Measurements from ENCODE around the gene C10orf143. TPM values are rescaled to one million over a fixed set of nuclear protein-coding genes. Genes with fewer than 3 reads are reported as not detected.

Gene C10orf143
- total RNA-seq, 1 donor from 2014 or later = 4.4 TPM

DNA sequence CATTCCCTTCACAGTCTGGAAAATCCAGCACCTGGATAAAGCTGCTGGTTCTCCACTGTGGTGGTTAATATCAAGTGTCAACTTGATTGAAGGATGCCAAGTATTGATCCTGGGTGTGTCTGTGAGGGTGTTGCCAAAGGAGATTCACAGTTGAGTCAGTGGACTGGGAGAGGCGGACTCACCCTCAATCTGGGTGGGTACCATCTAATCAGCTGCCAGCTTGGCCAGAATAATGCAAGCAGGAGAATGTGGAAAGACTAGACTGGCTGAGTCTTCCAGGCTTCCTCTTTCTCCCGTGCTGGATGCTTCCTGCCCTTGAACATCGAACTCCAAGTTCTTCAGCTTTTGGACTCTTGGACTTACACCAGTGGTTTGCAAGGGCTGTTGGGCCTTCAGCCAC lies 48.4 kb downstream of the C10orf143 start:
- intact Hi-C loops (cut with micrococcal nuclease) = no loop called here

DNA sequence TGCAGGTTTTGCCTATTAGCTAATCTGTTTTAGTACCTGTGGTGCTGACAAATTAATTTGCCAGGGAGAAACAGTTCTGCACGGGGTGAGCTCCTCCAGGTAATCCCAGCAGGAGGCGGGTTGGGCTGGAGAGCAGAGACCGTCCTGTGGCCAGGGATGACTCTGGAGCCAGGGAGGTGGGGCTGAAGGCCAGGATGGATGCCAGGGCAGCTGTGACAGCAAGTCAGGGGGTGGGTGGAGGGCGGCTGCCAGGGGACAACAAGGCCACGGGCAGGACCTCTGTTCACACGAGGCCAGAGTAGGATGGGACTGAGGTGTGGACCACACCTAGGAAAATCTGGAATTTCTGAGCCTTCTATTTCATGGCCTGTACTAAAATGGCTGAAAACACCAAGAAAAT lies 48.9 kb downstream of the C10orf143 start:
- intact Hi-C loops (cut with micrococcal nuclease) = no loop called here

DNA sequence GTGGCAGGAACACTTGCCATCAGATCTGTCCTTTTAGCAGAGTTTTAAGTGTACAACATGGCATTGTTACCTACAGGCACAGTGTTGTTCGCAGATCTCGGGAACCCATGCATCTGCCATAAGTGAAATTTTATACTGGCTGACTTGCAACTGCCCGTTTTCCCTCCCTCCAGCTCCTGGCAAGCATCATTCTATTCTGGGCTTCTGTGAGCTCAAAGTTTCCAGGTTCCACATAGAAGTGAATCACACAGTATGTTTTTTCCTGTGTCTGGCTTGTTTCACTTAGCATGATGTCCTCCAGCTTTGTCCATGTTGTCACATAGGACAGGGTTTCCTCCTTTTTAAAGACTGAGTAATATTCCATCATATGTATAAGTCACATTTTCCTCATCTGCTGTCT lies 56.6 kb downstream of the C10orf143 start:
- intact Hi-C loops (cut with micrococcal nuclease) = no loop called here

DNA sequence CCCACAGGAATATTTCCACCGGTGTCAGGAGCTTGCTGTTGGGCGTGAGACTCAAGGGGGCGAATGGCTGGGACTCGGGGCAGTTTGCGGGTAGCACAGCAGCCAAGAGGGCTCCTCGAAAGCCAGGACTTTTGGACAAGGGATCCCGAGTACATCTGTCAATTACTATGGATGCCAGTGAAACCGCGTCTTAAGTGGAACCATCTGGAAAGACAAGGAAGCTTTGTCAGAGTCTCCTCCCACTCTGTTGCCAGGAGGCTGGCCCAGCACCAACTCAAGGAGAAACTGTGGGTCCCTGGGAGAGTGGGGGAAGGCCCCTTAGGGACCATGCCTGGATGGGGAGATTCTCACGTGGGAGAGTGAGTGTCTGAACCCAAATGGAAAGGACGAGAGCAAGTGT lies 57.1 kb downstream of the C10orf143 start:
- intact Hi-C loops (cut with micrococcal nuclease) = no loop called here

DNA sequence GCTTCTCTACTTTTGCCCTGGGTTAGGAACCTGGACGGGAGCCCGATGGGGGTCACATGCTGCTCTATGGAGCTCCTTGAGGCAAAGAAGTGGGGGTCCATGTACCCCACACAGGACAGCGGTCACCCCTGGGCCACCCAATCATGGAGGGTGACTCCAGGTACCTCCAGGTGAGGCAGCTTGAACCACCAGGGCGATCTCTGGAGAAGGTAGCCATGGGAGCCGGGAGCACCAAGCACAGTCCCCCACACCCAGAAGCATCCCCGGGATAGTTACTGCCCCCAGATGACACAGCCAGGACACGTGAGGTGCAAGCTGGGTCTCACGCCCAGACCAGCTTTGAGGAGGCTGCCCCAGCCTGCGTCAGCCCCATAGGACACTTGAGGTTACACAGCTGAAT lies 58.4 kb downstream of the C10orf143 start:
- intact Hi-C loops (cut with micrococcal nuclease) = no loop called here

DNA sequence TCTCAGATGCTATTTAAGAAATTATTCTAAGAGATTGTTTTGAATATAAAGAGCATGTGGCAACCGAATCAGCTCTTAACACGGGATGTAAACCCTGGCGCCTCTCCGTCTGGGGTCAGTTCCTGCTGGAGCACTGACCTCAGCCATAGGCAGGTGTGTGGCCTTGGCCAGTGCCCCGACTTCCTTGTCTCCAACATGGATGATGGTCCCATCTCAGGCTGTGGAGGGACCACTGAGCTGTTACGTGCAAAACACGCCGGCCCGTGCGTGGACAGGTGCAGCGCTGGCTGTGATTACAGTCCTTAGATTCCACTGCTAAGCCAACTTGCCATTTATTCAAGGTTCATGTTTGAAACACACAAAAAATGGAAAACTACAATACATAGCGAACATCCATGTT lies 59.9 kb downstream of the C10orf143 start:
- intact Hi-C loops (cut with micrococcal nuclease) = no loop called here

DNA sequence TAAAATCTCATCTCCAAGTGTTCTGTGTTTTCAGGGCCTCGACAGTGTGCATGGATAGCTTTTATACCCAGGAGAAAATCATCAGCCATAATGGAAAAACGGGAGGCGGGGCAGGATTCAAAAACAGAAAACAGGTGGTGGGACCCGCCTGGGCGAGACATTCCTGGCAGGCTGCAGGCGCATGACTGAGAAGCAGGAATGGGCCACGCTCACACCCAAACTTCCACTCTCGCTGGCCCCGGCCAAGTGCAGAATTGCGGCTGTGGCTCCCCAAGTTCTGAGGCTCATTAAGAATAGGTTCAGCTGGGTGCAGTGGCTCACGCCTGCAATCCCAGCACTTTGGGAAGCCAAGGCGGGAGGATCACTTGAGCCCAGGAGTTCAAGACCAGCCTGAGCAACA lies 60.6 kb downstream of the C10orf143 start:
- intact Hi-C loops (cut with micrococcal nuclease) = no loop called here

DNA sequence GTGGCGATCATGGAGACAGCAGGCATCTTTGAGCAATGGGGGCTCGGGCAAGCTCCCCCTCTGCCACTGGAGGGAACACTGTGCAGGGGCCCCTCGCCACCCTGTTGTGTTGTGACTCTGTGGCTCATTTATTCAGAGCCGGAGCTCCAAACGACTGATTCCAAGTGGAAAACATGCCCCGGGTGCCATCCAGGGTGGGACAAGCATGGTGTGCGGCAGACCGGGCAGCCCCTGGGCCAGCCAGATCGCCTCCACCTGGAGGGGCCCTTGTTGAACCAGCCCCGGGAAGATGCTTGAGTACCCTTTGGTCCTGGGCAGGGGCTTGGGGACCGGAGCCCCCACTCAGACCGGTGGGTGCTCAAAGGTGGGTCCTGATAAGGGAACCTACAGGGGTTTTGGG lies 61.4 kb downstream of the C10orf143 start:
- intact Hi-C loops (cut with micrococcal nuclease) = no loop called here

DNA sequence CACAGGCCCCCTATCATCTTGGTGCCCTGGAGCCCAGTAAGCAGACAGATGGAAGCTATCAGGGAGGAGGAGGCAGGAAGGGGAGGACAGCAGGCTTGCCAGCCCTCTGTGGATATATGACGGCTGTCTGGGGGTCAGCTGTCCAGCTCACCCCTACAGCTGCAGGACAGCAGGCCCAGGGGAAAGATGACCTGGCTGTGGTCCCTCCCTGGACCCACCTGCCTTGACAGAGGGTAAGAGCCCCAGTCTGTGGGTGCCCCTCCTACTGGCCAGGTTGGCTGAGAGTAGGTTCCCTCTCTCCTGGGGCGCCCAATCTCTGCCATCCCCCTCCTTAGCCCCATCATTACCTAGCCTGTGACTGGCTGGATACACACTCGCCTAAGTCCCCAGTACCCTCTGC lies 62.5 kb downstream of the C10orf143 start:
- intact Hi-C loops (cut with micrococcal nuclease) = no loop called here

DNA sequence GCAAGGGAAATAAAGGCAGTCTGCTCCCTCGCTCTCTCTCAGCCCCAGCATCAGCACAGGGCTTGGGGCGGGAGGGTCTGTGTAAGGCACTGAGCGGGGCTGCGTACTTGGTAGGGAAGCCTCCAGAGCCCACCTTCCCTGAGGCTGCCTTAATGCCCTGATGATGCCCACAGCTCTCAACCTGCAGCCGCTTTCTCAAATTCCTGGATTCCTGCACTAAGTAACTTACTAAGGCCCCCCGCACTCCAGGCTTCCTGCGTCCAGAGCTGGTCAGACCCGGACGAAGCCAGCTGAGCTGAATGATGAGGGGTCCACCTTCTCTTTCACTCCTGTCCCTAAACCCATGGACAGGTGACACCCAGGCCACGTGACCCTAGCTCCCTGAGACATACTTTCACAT lies 63.3 kb downstream of the C10orf143 start:
- intact Hi-C loops (cut with micrococcal nuclease) = no loop called here

DNA sequence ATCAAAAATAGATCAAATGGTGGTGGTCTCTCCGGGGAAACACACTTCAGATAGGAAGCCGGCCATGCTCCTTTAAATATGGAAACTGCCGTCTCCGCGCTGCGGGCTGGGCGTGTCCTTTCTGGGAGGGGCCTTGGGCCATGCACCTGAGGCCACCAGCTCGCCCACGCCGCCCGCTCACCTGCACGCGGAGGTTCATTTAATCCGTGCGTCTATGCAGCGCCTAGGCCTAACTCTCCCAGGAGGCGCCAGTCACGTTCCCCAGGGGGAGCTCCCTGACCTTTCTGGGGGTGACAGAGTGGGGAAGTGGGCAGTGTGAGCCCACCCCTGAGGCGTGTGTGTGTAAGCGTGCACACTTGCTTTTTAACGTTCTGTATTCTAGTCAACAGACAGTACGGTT lies 64.0 kb downstream of the C10orf143 start:
- intact Hi-C loops (cut with micrococcal nuclease) = no loop called here

DNA sequence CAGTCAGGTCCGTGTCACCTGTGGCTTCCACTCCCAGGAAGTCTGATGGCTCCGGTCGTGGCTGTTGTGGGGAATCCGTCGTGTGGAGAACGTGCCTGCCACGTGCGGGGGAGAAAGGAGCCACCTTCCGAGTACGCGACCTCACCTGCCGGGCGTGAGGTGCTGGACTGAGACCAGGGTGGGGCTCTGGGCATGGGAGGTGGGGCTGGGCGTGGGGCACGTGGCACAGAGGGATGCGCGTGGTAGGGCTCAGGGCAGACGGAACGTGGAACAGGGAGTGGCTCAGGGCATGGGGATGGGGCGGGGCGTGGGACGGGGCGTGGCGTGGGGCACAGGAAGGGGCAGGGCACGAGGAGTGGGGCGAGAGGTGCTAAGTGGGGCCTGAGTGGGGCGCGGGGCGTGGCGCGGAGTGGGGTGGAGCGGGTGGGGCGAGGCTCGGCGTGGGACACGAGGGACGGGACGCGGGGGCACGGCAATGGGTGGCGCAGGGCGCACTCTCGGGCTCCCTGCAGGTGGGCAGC lies 64.8 kb downstream of the C10orf143 start:
- intact Hi-C loops (cut with micrococcal nuclease) = no loop called here

DNA sequence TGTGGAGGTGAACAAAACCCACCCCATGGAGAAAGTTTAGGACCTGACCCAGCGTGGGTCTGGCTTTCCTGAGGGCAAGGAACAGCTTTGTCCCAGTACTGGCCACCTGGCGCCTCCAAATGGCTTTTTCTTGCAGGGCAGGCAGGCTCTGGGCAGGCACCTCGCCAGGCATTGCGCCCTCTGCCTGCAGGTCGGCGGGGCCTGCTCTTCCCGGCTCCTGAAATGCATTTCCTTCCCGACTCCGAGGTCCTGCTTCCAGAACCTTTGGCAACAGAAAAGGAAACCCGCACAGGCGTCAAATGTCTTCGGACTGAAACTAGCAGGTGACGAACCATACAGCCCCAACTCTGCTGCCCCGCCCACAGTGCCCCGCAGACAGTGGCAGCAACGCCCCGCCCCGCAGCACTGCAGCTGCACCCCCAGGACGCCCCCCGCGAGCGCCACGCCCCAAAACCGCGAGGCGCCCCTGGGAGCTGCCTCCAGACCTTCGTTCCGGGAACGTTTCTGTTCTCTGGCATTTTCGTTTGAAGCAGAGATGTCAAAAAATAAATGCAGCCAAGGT lies 65.5 kb downstream of the C10orf143 start:
- intact Hi-C loops (cut with micrococcal nuclease) = no loop called here

DNA sequence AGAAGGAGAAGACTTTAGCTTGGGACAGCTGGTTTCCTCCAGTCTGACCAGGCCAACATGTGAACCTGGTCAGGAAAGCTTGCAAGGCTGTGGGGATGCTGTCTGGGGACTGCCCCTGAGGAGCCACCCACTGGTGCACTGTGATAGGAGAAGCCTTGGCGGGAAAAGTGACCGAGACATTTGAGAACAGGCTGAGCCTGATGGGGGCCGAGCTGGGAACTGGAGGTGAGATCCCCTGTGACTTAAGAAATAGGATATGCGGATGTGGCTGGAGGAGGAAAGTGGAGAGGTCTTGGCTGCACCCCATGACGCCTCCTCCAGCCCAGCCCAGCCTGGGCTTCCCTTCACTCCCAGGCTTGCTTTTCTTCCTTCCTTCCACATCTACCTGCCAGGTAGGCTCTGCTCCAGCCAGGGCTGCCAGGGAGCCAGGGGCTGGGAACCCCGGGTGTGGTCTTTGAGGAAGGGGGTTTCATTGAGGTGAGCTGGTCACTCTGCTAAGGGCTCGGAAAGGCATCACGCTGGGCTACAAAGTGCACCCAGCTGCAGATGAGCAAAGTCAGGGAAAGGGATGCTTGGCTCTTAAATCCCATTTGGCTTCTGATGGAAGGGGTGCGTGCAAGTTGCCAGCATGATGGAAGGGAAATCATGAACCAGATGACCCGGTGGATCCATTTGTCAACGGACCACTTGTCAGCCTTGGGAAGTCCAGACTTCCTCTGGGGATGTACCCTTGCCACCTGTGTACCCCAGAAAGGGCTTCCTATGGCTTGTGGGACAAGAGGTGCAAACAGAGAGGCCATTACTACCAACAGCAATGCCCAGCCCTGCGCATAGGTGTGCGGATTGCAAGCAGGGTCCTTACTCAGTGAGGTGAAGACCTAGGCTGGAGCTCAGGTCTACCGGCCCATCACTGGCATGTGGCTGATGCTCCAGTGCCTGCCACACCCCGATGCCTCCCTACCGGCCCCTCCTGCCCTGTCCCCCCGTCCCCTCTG lies 66.3 kb downstream of the C10orf143 start:
- intact Hi-C loops (cut with micrococcal nuclease) = no loop called here

DNA sequence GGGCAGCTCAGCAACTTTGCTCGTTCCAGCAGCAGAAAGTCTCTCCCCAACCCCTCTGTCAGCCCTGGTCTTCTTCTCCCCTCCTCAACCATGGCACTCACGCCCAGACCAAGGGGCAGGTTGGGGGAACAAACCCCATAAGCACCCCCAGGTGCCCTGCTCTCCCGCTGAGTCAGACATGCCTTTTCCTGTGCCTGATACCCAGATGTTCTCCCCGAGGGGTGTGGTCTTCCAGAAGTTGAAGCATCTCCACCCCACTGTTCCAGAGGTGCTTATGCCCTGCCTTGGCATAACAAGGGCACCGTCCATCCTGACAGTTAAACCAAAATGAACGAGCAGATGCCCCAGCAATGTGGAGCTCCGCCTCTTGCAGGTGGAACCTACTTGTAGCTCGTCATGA lies 67.1 kb downstream of the C10orf143 start:
- intact Hi-C loops (cut with micrococcal nuclease) = no loop called here

DNA sequence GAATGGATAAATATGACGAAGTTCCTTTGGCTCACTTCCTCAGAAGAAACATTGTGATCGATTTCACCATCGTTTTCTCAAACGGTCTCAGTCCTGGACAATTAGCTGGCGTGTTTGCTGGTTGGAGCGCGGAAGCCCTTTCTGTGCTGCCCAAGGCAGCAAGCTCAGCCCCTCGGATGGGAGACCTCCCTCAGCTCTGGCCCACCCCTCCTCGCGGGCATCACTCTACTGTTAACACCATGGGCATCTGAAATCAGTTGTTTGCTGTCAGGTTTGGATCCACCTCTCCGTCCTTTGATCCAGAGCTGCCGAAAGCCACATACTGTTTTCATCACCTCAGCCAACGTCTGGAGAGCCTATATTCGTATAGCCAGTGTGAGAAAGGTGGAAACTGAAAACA lies 68.2 kb downstream of the C10orf143 start:
- intact Hi-C loops (cut with micrococcal nuclease) = no loop called here

DNA sequence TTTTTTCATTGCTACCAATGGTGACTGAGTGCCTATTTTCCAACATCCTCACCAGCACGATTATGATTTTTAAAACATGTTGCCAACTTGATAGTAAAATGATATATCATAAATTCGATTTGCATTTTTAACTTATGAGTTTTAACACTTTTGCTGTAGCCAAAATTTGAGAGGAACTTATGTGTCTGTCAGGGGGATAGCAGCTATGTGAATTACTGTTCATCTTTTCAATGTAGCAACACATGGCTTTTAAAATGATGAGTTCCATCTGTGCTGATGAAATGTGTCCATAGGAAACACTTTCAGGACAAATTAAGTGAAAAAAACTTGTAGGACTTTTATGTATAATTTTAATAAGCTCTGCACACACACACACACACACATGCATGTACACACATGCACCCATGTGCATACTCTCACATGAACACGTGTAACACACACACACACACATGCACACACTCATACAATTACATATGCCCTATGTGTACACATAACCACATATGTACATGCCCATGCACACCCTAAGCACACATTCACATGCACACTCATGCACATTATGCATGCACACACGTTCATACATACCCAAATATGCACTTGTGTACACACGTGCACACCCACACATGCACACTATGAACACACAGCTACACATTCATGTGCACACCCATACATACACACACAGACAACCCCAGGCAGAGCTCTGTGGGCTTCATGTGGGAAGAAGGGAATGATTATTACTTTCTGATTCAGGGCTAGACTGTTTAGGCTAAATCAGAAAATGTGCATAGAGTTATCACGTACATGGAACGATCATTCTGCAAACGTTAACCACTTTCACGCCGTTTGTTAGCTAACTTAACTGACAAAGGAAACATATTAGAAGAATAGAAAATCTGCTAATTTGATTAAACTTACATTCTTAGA lies 68.9 kb downstream of the C10orf143 start:
- intact Hi-C loops (cut with micrococcal nuclease) = no loop called here

DNA sequence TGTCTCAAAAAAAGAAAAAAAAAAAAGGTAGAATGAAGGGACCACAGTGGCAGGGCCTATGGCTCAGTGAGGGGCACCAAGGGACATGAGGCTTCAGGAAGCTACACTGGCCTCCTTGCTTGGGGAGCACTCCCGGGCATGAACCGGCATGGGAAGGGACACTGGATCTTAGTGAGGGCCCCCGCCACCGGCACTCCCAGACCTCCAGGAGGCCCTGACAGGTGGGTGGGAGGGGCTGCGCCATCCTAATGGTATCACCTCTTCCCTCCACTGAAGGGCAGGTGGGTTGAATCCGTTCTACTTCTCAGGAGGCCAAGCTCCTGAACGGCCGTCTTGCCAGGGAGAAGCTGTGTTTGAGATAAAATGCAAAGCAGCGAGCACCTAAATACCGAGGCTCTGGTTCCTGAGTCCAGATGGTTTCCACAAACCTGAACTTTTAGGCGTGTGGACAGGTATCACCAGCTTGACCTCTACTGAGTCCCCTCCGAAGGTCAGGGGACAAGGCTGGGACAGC lies 69.8 kb downstream of the C10orf143 start:
- intact Hi-C loops (cut with micrococcal nuclease) = no loop called here

DNA sequence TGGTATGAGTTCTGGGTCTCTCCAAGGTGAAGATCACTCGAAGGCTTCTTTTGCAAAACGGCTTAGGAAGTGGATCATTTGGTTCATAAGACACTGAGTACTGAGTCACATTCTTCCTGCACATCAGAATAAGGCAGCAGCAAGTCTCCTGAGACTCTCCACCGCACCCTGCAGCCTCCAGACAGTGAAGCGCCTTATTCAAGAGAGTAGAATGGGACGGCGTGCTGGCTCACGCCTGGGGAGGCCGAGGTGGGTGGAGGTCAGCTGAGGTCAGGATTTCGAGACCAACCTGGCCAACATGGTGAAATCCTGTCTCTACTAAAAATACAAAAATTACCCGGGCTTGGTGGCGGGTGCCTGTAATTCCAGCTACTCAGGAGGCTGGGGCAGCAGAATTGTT lies 70.3 kb downstream of the C10orf143 start:
- intact Hi-C loops (cut with micrococcal nuclease) = no loop called here

DNA sequence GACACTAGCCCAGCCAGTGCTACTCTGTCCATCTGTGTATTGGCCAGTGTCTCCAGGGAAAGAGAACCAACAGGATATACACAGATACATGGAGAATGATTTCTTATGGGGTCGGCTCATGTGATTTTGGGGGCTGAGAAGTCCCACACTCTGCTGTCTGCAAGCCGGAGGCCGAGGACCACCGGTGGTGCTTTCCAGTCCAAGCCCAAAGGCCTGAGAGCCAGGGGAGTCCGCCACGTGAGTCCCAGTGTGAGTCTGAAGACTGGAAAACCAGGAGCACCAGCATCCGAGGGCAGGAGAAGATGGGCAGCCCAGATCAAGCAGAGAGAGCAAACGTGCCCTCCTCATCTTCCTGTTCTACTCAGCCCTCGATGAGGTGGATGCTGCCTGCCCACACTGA lies 71.5 kb downstream of the C10orf143 start:
- intact Hi-C loops (cut with micrococcal nuclease) = no loop called here

DNA sequence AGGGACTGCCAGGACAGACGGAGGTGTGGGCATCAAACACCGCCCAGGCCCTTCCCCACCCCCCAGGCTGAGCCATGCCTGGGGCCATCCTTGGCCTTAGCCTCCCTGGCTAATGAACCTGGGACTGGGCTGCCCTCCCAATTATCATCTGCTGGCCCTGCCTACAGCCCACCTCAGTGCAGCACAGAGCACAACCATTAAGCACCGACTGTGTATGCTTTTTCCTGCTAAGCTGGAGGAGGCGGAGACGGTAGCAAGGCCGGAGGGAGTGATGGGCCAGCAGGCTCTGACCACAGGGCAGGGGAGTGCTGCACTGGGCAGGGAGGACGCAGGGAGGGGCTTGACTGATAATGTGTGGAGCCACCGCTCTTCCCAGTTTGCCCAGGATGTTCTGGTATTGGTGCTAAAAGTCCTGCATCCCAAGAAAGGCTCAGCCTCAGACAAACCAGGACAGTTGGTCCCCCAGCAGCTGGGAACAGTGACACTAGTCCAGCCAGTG lies 72.0 kb downstream of the C10orf143 start:
- intact Hi-C loops (cut with micrococcal nuclease) = no loop called here
